Skeletal muscle satellite cell (primary cell): ENCODE measurements around the gene TACC3.

ENCODE experiments used
- H3K27me3 ChIP-seq: 2 replicates; pipeline ENCODE4 v1.7.0; 2013; ENCODE audit warnings: low read length; ENCODE audit not compliant: control insufficient read depth, insufficient read depth
- H3K36me3 ChIP-seq: 2 replicates; pipeline ENCODE4 v1.7.0; 2013; ENCODE audit warnings: mild to moderate bottlenecking, control low read depth, low read length; ENCODE audit not compliant: insufficient read depth
- H3K4me1 ChIP-seq: 2 replicates; pipeline ENCODE4 v1.7.0; 2013; ENCODE audit warnings: low read length; ENCODE audit not compliant: control insufficient read depth, insufficient read depth
- H3K4me2 ChIP-seq: 2 replicates; pipeline ENCODE4 v1.7.0; 2013; ENCODE audit warnings: mild to moderate bottlenecking, low read length
- H3K4me3 ChIP-seq: 2 replicates; pipeline ENCODE4 v1.7.0; 2013; ENCODE audit warnings: low read length
- H3K9ac ChIP-seq: 2 replicates; pipeline ENCODE4 v1.7.0; 2013; ENCODE audit warnings: mild to moderate bottlenecking, low read depth, low read length, moderate library complexity
- H3K9me3 ChIP-seq: replicated peaks from 2 replicates; pipeline ENCODE4 v1.7.0; 2013; ENCODE audit warnings: mild to moderate bottlenecking, control low read depth, low read length

Gene TACC3

DNA sequence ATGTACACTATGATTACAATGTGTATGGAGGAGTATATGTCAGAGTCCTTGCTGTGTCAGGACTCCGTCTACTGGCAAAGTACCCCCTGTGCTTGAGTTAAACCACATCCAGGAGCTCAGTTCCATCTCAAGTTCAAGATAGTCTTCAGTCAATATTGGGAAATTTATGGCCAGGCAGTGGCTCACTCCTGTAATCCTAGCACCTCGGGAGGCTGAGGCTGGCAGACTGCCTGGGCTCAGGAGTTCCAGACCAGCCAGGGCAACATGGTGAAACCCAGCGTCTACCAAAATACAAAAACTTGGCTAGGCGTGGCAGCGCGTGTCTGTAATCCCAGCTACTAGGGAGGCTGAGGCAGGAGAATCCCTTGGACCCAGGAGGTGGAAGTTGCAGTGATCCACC, 15.0 kb upstream of the TACC3 start:
- H3K27me3 ChIP-seq, result no peaks in the 10 kb centered on the region
- H3K4me3 ChIP-seq, result no peak overlapping the region
- no peaks in the 10 kb centered on the region for H3K9me3 ChIP-seq
- no peak overlapping the region for H3K4me2 ChIP-seq
- peaks cover 30% of the 10 kb centered on the region for H3K4me1 ChIP-seq
- H3K9ac ChIP-seq, result no peak overlapping the region
- H3K36me3 ChIP-seq, result peaks cover 60% of the 10 kb centered on the region

DNA sequence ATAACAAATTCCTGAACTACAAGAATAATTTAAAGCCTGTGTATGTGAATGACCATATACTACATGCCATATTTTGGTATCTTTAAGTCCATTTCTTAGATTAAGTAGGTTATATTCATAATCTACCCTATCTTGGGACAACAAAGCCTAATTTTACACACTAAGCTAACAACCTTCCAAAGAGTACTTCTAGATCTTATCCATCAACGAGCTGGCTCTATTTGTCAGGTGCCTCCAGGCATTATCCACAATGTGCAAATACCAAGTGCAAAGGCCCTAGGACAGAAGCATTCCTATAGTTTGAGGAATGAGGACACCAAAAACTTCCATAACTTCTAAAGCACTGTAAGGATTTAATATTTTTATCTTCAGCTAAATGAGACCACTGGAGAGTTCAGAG, 12.7 kb upstream of the TACC3 start:
- Histone ChIP-seq H3K4me3 (no peak overlapping the region), H3K9ac (no peak overlapping the region), H3K4me1 (peaks cover 27% of the 10 kb centered on the region), H3K36me3 (peaks cover 40% of the 10 kb centered on the region), H3K4me2 (peak overlapping the region; percentile 6), H3K27me3 (no peaks in the 10 kb centered on the region), H3K9me3 (no peaks in the 10 kb centered on the region)

DNA sequence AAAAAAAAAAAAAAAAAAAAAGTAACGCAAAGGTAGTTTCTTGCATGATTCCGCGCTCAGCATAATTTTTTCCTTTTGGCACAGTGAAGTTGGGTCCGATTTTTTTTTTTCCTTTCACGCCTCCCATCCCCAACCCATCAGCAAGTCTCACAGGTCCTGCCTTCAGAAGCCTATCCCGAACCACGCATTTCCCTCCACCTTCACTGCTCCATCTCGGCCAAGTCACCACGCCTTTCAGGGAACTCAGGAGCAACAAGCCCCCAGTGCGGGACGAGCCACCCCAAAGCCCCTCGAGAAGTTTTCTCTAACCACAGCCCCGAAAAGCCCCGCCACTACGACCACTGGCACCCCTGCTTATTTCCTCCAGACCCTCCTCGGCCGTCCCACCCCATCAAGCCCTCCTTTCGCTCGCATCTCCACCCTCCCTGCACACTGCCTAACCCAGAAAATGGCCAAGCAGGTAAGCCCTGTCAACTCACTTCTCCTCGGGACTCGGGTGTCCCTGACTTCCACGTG, 10.2 kb upstream of the TACC3 start:
- Histone ChIP-seq H3K9me3 (no peaks in the 10 kb centered on the region), H3K9ac (peak overlapping the region; percentile 100), H3K4me3 (peak overlapping the region; percentile 97)

DNA sequence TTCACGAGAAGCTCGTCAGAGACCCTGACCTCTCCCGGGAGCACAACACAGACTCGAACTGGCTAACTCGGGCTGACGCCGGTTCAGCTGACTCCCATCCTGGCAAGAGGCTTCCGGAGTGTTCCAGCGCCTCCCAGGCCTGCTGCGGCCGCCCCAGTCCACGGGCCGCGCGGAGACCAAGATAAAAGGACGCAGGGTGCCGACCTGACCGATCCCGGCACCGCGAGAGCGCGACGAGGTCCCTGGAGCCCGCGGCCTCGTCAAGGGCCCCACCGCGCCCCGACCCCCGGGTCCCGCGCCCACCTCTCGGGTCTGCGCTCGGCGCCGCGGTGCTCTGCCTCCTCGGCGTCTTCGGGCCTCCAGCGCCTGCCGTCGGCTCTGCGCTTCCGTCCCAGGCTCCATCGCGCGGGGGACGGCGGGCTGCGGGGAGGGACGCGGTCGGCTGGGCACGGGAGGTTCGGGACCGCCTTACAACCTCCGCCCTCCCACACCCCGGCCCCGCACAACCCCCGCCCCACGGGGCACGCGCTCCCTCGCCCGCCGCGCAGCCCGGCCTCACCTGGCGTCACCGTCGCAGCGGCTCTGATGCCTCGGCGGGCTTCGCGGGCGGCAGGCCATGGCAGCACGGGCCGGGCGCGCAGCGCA, 9.6 kb upstream of the TACC3 start:
- Histone ChIP-seq H3K27me3 (no peaks in the 10 kb centered on the region), H3K36me3 (peaks cover 18% of the 10 kb centered on the region), H3K4me3 (peak overlapping the region; percentile 97), H3K4me1 (peaks cover 34% of the 10 kb centered on the region), H3K9ac (peak overlapping the region; percentile 100), H3K9me3 (no peaks in the 10 kb centered on the region), H3K4me2 (peak overlapping the region; percentile 98)

More for the DNA sequence above, 10.2 kb upstream of the TACC3 start:
- H3K4me1 ChIP-seq, result peaks cover 34% of the 10 kb centered on the region
- H3K27me3 ChIP-seq, result no peaks in the 10 kb centered on the region
- peak overlapping the region; percentile 98 for H3K4me2 ChIP-seq
- H3K36me3 ChIP-seq, result peaks cover 16% of the 10 kb centered on the region

DNA sequence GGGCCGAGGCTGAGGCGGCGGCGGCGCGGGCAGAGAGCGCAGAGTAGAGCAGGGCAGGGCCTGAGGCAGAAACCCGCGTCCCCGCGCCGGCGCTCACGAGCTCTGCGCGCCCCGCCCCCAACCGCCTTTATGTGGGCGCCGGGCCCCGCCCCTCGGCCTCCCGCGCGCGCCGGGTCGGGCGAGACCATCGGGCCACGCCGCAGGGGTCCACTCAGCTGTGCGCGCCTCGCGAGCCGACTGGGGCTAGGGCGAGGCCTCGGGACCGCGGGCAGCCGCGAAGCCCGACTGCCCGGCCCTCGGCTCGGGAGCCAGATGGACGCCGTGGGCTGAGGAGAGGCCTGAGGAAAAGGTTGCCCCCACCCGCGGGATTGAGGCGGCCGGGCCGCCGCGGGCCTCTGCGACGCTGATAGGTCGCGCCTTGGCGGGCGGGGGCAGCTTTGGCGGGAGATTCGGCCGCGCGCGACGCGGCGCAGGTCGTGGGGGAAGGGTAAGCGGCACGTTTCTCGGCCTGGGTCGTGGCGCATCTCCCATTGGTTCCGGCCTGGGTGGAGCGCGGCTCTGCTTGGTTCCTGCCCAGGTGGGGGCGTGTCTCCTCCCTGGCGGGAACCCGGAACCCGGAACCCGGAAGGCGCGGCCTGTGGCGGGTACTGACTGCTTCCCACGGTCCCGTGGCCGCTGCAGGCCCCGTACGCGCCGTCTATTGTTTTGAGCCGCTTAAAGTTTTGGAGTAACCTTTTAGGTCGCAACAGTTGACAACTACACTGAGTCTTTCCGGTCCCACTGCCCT, 8.9 kb upstream of the TACC3 start, which contains the start of gene SLBP:
Gene SLBP (minus strand): TSS at position 104 of the 787 bp plus-strand sequence. CDS start 131 bp downstream, outside the sequence.
- H3K4me3 ChIP-seq, result peak within 1 kb of the TSS; percentile 97
- no peaks in the 10 kb centered on the region for H3K27me3 ChIP-seq
- H3K4me1 ChIP-seq, result peaks cover 34% of the 10 kb centered on the region
- peak within 1 kb of the TSS; percentile 98 for H3K4me2 ChIP-seq
- H3K36me3 ChIP-seq, result peaks cover 25% of the 10 kb centered on the region
- no peaks in the 10 kb centered on the region for H3K9me3 ChIP-seq
- peak within 1 kb of the TSS; percentile 100 for H3K9ac ChIP-seq

DNA sequence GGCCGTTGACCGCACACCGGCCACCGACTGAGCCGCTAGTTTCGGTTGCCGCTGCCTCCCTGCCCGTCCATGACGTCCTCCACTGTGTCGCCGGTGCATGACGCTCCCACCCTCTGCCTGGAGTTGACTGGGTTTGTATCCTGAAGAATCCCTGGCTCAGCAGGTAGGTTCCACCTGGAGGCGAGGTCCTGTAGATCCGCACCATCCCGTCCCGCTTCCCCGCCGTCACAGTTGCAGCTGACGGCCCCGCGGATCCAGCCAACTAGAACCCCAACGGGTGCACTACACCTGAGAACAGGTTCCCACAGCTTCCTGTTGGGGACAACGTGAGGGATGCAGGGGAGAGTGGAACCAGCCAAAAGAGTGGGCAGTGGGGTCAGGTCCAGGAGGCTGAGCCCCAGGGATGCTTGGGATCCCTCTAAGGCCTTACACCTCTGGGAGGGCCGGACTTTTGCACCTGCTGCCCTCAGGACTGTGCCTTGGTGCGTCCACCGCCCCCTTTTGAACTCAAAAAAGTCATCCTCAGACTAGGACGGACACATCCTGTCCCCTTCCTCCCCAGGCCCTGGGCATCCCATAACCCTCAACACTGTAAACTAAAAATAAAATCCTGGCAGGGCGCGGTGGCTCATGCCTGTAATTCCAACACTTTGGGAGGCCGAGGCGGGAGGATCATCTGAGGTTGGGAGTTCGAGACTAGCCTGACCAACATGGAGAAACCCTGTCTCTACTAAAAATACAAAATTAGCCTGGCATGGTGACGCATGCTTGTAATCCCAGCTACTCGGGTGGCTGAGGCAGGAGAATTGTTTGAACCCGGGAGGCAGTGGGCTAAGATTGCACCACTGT, 8.1 kb upstream of the TACC3 start:
- H3K4me1 ChIP-seq, result peaks cover 34% of the 10 kb centered on the region
- H3K36me3 ChIP-seq, result peaks cover 33% of the 10 kb centered on the region
- peak overlapping the region; percentile 100 for H3K9ac ChIP-seq
- no peaks in the 10 kb centered on the region for H3K9me3 ChIP-seq
- H3K27me3 ChIP-seq, result no peaks in the 10 kb centered on the region
- H3K4me2 ChIP-seq, result peak overlapping the region; percentile 98
- peak overlapping the region; percentile 97 for H3K4me3 ChIP-seq

DNA sequence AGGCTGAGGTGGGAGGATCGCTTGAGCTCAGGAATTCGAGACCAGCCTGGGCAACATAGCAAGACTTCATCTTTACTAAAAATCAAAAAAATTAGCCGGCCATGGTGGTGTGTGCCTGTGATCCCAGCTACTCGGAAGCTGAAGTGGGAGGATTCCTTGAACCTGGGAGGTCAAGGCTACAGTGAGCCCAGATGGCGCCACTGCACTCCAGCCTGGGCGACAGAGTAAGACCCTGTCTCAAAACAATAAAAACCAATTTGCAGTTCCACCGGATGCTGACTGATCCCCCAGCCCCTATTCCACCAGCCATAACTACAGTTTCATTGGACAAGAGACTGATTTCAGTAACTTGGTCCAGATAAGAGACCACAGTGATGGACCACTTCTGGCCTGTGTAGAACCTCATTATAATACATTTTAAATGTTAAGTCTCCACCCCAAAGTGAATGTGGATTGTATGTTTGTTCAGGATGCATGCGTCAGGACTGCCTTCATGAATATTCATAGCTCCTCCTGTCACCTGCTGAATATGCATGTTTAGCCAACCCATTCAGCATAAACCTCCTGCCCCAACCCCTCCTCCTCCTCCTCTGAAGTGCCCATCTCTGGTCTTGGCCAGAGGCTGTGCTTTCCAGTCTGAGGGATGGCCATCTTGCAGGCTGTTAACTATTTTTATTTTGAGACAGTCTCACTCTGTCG, 6.9 kb upstream of the TACC3 start:
- Histone ChIP-seq H3K27me3 (no peaks in the 10 kb centered on the region), H3K4me2 (no peak overlapping the region), H3K4me3 (no peak overlapping the region), H3K36me3 (peaks cover 28% of the 10 kb centered on the region), H3K9ac (no peak overlapping the region), H3K4me1 (peaks cover 35% of the 10 kb centered on the region), H3K9me3 (no peaks in the 10 kb centered on the region)

DNA sequence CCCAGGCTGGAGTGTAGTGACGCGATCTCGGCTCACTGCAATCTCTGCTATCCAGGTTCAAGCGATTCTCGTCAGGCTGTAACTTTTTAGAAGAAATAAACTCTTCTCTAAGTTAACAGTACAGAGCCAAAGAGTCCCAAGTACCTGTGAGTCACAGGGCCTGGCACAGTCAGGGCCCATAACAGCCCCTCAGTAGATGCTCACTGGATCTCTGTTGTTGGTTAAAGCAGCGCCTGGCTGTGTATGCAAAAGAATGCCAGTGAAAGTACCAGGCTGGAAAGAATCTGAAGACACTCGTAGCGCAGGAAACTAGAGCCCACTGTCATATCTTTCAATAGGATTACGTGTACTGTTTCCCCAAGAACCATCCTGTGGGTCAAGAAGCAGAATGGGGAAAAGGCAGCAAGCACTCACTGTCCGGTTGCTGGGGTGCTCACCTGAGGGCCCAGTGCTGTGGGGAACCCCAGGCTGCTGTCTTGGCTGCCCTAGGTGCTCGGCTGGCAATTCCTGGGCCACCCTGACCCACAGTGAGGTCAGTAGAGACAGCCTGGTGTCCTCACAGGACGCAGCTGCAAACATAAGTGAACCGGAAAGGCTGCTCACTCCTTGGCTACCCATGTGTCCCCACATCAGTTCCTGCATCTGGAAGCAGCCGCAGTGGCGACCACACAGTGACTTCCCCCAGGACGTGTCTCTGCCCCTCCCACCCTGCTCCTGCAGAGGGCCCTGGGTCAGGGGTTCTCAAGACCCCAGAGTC, 6.1 kb upstream of the TACC3 start:
- no peaks in the 10 kb centered on the region for H3K27me3 ChIP-seq
- H3K4me3 ChIP-seq, result no peak overlapping the region
- no peak overlapping the region for H3K4me2 ChIP-seq
- no peaks in the 10 kb centered on the region for H3K9me3 ChIP-seq
- peaks cover 35% of the 10 kb centered on the region for H3K4me1 ChIP-seq
- no peak overlapping the region for H3K9ac ChIP-seq
- peaks cover 22% of the 10 kb centered on the region for H3K36me3 ChIP-seq

DNA sequence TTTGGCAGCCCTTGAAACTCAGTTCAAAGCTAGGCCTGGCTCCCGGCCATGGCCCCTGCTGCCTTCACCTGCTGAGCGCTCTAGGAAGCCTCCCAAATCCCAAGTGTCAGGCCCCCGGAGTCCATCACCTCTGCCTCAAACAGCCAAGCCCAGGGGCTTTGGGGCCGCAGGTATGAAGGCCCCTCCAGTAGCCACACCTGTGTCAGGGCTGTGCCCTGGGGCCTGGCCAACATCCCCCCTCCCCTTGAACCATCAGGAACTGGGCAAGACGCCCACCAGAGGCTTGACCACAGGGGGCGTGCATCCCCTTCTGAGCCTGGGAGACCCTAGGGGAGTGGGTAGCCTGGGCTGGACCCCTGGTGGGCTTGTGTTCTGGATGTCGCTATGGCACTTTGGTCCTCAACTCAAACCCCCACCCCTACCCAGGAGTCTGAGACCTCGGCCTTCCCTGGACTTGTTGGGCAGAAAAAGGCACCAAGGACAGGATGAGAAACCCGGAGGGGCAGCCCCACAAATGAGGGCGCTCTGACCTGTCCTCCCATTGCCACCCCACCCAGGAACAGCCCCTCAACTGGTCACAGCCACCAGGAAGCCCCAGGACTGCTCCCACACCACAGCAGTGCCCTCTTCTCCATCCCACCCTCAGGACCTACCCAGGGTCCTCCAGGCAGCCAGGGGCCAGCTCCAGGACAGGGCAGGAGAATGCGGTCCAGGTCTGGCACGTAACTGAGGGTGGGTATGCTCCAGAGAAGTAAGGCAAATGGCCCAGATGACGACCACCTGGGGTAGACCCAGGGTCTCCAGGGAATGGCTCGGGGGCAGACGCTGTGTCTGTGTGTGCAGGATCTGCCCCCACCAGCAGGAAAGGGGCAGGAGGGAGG, 5.0 kb upstream of the TACC3 start:
- Histone ChIP-seq H3K9me3 (no peaks in the 10 kb centered on the region), H3K4me2 (no peak overlapping the region), H3K27me3 (no peaks in the 10 kb centered on the region), H3K9ac (no peak overlapping the region), H3K4me3 (no peak overlapping the region), H3K4me1 (peaks cover 27% of the 10 kb centered on the region), H3K36me3 (peaks cover 20% of the 10 kb centered on the region)
